D721Med (cell line): ENCODE data around the gene SLC25A26.
A peak's percentile ranks its signal among the peaks of the same experiment; 100 is the strongest.

Source experiments
- DNase-seq: peaks from one replicate; pipeline ENCODE4 v3.0.0; 2011; ENCODE audit warnings: low spot score; ENCODE audit not compliant: insufficient read length
- FAIRE-seq: peaks from 2 replicates; lab custom pipeline; 2011; peaks lifted over from hg19 to GRCh38; lab: Jason Lieb, UNC
- CTCF ChIP-seq: IDR thresholded peaks from 2 replicates; pipeline ENCODE4 v1.5.1; 2012; ENCODE audit warnings: mild to moderate bottlenecking, control low read depth; ENCODE audit not compliant: insufficient read depth; ENCODE audit errors: missing control alignments

Gene SLC25A26, protein sequence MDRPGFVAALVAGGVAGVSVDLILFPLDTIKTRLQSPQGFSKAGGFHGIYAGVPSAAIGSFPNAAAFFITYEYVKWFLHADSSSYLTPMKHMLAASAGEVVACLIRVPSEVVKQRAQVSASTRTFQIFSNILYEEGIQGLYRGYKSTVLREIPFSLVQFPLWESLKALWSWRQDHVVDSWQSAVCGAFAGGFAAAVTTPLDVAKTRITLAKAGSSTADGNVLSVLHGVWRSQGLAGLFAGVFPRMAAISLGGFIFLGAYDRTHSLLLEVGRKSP

DNA sequence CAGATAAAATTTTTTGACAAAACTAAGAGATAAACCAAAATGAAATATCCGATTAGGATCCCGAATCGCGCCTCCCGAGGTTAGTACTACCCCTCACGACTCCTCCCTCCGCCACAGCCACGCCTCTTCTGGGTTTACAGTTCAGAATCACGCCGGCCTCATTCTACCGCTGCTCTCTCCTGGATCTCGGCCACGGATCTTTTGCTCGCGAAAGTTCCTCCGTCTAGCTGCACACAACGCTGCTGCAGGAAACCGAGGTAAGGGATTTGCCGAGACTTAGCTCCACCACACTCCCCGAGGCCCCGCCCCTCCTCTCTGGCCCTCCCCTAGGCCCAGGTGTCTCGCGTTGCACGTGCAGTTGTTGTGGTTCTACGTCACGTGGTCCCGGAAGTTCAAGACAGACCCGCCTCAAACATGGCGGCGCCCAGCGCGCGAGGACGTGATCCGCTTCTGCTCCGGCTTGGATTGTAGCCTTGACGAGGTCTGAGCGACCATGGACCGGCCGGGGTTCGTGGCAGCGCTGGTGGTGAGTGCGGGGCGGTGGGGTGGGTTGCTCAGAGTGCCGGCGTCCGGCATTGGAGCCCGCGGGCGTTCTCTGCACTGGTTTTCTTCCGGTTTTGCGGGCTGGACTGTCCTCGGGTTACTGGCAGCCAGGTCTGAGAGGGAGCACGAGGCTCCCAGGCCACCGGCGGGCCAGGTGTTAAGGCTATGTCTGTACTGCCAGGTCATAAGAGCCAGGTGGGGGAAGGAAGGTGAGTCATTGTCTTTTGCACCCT, at the start of gene SLC25A26:
Gene SLC25A26, plus strand, starts transcription at position 400 of the 776 bp plus-strand sequence. Its CDS starts 94 bp downstream, at position 494.
- no peak for TF ChIP-seq CTCF
- peak; percentile 69 for DNase-seq
- FAIRE-seq = no peak

- no peak for TF ChIP-seq CTCF
- FAIRE-seq (no peak), DNase-seq (no peak)
Measured at GRCh38 chr3:66172394-66172793, 48.4 kb upstream of the SLC25A26 start.

GRCh38 chr3:66177026-66177425, 43.8 kb upstream of the SLC25A26 start:
- FAIRE-seq = no peak
- DNase-seq = no peak
- no peak for TF ChIP-seq CTCF

GRCh38 chr3:66178206-66178605, 42.6 kb upstream of the SLC25A26 start:
- TF ChIP-seq CTCF = no peak
- FAIRE-seq (no peak), DNase-seq (no peak)

DNA sequence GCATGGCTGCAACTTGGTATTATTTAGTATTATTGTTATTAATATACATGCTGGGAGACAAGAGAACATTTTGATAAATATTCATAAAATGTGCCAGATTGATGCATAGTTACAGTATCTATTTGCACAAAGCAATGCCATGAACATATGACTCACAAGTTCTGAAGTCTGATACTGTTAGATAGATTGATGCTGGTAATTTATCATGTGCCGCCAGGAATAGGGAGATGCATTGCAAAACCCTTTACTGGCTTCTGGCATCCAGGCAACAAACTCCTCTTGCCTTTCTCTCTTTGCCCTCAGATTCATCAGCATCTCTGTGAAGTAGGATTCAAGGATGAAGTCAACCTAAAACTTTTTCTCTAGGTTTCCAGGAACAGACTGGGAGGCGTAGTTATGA, 41.0 kb upstream of the SLC25A26 start:
- no peak for DNase-seq
- TF ChIP-seq CTCF = no peak
- FAIRE-seq = no peak

- DNase-seq = no peak
- FAIRE-seq = no peak
- no peak for TF ChIP-seq CTCF
Measured at GRCh38 chr3:66181764-66182163, 39.0 kb upstream of the SLC25A26 start.

GRCh38 chr3:66182246-66182645, 38.6 kb upstream of the SLC25A26 start:
- FAIRE-seq = no peak
- no peak for TF ChIP-seq CTCF
- no peak for DNase-seq
